GM23338 (cell line): Measurements from ENCODE around the gene BCAS1. TPM values are rescaled to one million over a fixed set of nuclear protein-coding genes. Genes with fewer than 3 reads are reported as not detected.

Experiments used
- ATAC-seq: fragments of 200-7000 bp; cut with Tn5 transposase; 3 replicates; pipeline ENCODE4 v1.9.1; 2020
- DNase-seq: peaks from one replicate; pipeline ENCODE4 v3.0.0-alpha.2; 2015; ENCODE audit warnings: low spot score
- H2AFZ ChIP-seq: fragments of 200-600 bp; sonication (generic); 2 replicates; pipeline ENCODE4 v1.8.0; 2016; ENCODE audit warnings: antibody characterized with exemption, mild to moderate bottlenecking, moderate library complexity
- H3F3A ChIP-seq: fragments of 200-600 bp; sonication (generic); replicated peaks from 2 replicates; pipeline ENCODE4 v1.8.0; 2017; ENCODE audit warnings: antibody characterized with exemption, mixed run types, low read depth
- H3K27ac ChIP-seq: fragments of 200-600 bp; sonication (generic); 2 replicates; pipeline ENCODE4 v1.6.1; 2016; ENCODE audit warnings: low read depth
- H3K27me3 ChIP-seq: fragments of 200-600 bp; sonication (generic); 2 replicates; pipeline ENCODE4 v1.8.0; 2016; ENCODE audit warnings: mild to moderate bottlenecking, mixed run types, moderate library complexity; ENCODE audit not compliant: insufficient read depth
- H3K36me3 ChIP-seq: fragments of 200-600 bp; sonication (generic); 2 replicates; pipeline ENCODE4 v1.8.0; 2016; ENCODE audit warnings: mild to moderate bottlenecking; ENCODE audit not compliant: insufficient read depth
- H3K4me1 ChIP-seq: fragments of 200-600 bp; sonication (generic); 2 replicates; pipeline ENCODE4 v1.8.0; 2016; ENCODE audit warnings: mild to moderate bottlenecking, moderate library complexity; ENCODE audit not compliant: insufficient read depth
- H3K4me2 ChIP-seq: fragments of 200-600 bp; sonication (generic); 2 replicates; pipeline ENCODE4 v1.7.1; 2017; ENCODE audit warnings: mixed run types
- H3K4me3 ChIP-seq: fragments of 200-600 bp; sonication (generic); 2 replicates; pipeline ENCODE4 v1.6.1; 2016; ENCODE audit warnings: mixed run types
- H3K79me2 ChIP-seq: fragments of 200-600 bp; sonication (generic); replicated peaks from 2 replicates; pipeline ENCODE4 v1.8.0; 2017; ENCODE audit warnings: mild to moderate bottlenecking; ENCODE audit not compliant: insufficient read depth
- H3K9me2 ChIP-seq: fragments of 200-600 bp; sonication (generic); 2 replicates; pipeline ENCODE4 v1.8.0; 2017; ENCODE audit not compliant: insufficient read depth
- H4K20me1 ChIP-seq: fragments of 200-600 bp; sonication (generic); replicated peaks from 2 replicates; pipeline ENCODE4 v1.8.0; 2017; ENCODE audit warnings: mild to moderate bottlenecking; ENCODE audit not compliant: insufficient read depth
- H3K27ac Mint-ChIP-seq: 2 replicates; pipeline ENCODE4 v1.8.0; 2020; ENCODE audit warnings: inconsistent platforms, mild to moderate bottlenecking, moderate library complexity, mixed read lengths
- H3K27me3 Mint-ChIP-seq: 3 replicates; pipeline ENCODE4 v1.8.0; 2022; ENCODE audit warnings: low read depth, mild to moderate bottlenecking, moderate library complexity, mixed read lengths, inconsistent platforms; ENCODE audit not compliant: insufficient read depth, poor library complexity
- H3K36me3 Mint-ChIP-seq: 3 replicates; pipeline ENCODE4 v1.8.0; 2021; ENCODE audit warnings: low read depth, mild to moderate bottlenecking, inconsistent platforms, moderate library complexity, mixed read lengths
- H3K4me1 Mint-ChIP-seq: 3 replicates; pipeline ENCODE4 v1.8.0; 2020; ENCODE audit warnings: mild to moderate bottlenecking, inconsistent platforms, mixed read lengths
- H3K4me3 Mint-ChIP-seq: 3 replicates; pipeline ENCODE4 v1.8.0; 2021; ENCODE audit warnings: moderate library complexity, mild to moderate bottlenecking, inconsistent platforms, mixed read lengths
- H3K9me3 Mint-ChIP-seq: 3 replicates; pipeline ENCODE4 v1.8.0; 2020; ENCODE audit warnings: moderate library complexity, mild to moderate bottlenecking, inconsistent platforms, mixed read lengths
- CREB1 ChIP-seq: fragments of 250-450 bp; sonication (Bioruptor Pico); IDR thresholded peaks from 2 replicates; pipeline ENCODE4 v1.5.0; 2020; ENCODE audit warnings: low read depth, mild to moderate bottlenecking, moderate library complexity
- ETS1 ChIP-seq: IDR thresholded peaks from 2 replicates; pipeline ENCODE4 v1.6.1; 2016; ENCODE audit warnings: antibody characterized with exemption
- EZH2 ChIP-seq: fragments of 200-600 bp; sonication (generic); IDR thresholded peaks from one replicate; pipeline ENCODE4 v1.8.0; 2017; ENCODE audit warnings: antibody characterized with exemption, mild to moderate bottlenecking, low read depth; ENCODE audit not compliant: unreplicated experiment
- EZH2phosphoT487 ChIP-seq: fragments of 200-600 bp; sonication (generic); IDR thresholded peaks from one replicate; pipeline ENCODE4 v1.8.1; 2018; ENCODE audit warnings: antibody characterized with exemption; ENCODE audit not compliant: unreplicated experiment
- JUNB ChIP-seq: IDR thresholded peaks from one replicate; pipeline ENCODE4 v1.6.1; 2016; ENCODE audit warnings: antibody characterized with exemption; ENCODE audit not compliant: unreplicated experiment
- NANOG ChIP-seq: IDR thresholded peaks from 2 replicates; pipeline ENCODE4 v1.6.1; 2016; ENCODE audit warnings: antibody characterized with exemption, borderline replicate concordance
- POLR2AphosphoS5 ChIP-seq: IDR thresholded peaks from 2 replicates; pipeline ENCODE4 v1.6.1; 2016; ENCODE audit warnings: antibody characterized with exemption, low read depth
- STAT1 ChIP-seq: IDR thresholded peaks from one replicate; pipeline ENCODE4 v1.6.1; 2016; ENCODE audit warnings: antibody characterized with exemption; ENCODE audit not compliant: unreplicated experiment
- ZNF114 ChIP-seq: fragments of 250-450 bp; sonication (Bioruptor Pico); IDR thresholded peaks from 2 replicates; pipeline ENCODE4 v1.5.0; 2020; ENCODE audit warnings: mild to moderate bottlenecking, moderate library complexity
- ZNF331 ChIP-seq: fragments of 250-450 bp; sonication (Bioruptor Pico); IDR thresholded peaks from 2 replicates; pipeline ENCODE4 v1.5.0; 2020; ENCODE audit warnings: low read depth, mild to moderate bottlenecking, moderate library complexity
- ZNF462 ChIP-seq: fragments of 250-450 bp; sonication (Bioruptor Pico); IDR thresholded peaks from 2 replicates; pipeline ENCODE4 v1.5.0; 2020; ENCODE audit warnings: mild to moderate bottlenecking, moderate library complexity
- polyA plus RNA-seq: library from polyadenylated mRNA; unstranded; fragments of >200 nt; fragmentation: Nextera tagmentation; extraction: Ambion mirVana; gene quantifications from 2 replicates; pipeline ENCODE4 v1.2.1, GENCODE V29; 2016
- total RNA-seq: library from RNA; depleted of rRNA; stranded (reverse); fragments of >200 nt; shearing (Covaris generic); gene quantifications from 2 replicates; pipeline ENCODE4 v1.2.3, GENCODE V29; 2014
- TF ChIP-seq, protein P1 (sequence below): IDR thresholded peaks from one replicate; pipeline ENCODE4 v1.6.1; 2018; ENCODE audit warnings: antibody characterized with exemption; ENCODE audit not compliant: unreplicated experiment
- TF ChIP-seq, protein P2 (sequence below), 2 experiments: fragments of 200-600 bp in 1 of 2; sonication (generic) in 1 of 2; conservative IDR thresholded peaks; 2 replicates each; pipeline versions ENCODE4 v1.5.1 to v1.6.1; 2016 to 2017; ENCODE audit warnings: antibody characterized with exemption in 2 of 2, low read depth in 2 of 2, mild to moderate bottlenecking in 2 of 2, moderate library complexity in 1 of 2

The BCAS1 gene
- total and polyA plus RNA-seq, 2 experiments from 2014 or later = 0.17 to 0.19 TPM

DNA sequence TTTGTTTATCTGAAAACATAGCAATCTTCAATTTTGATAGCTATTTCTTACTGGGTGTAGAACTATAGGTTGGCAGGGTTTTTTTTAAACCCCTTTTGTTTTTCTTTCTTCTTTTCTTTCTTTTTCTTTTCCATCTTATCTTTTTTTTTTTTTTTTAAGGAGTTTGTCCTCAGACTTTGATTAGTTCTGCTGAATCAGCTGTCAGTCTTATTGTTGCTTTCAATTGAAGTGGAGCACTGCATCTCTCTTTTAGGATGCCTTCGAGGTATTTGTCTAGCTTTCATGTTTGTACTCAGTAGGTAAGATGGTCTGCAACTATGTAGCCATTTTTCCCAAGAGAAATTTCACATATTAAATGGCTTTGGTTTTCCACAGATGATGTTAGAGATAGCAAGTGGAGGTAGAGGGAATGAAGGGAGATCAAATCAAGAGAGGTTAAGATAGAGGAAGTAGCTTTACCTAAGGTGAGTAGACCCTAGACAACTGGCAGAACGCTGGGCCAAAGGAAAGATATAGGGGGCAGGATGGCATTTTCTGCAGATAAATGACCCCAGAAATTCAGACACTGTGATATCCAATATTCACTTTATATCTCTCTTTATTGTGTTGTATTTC, 137.1 kb downstream of the BCAS1 start:
- Mint-ChIP-seq H3K27ac (no peak overlapping the region), H3K36me3 (no peaks in the 10 kb centered on the region), H3K4me3 (no peak overlapping the region), H3K27me3 (no peaks in the 10 kb centered on the region), H3K9me3 (no peaks in the 10 kb centered on the region), H3K4me1 (peaks cover 25% of the 10 kb centered on the region)
- ATAC-seq = no peak
- Histone ChIP-seq H3K27ac (no peak overlapping the region), H3K36me3 (no peaks in the 10 kb centered on the region), H3K27me3 (no peaks in the 10 kb centered on the region), H4K20me1 (no peaks in the 10 kb centered on the region), H3K4me1 (peaks cover 15% of the 10 kb centered on the region), H3F3A (no peaks in the 10 kb centered on the region), H3K4me3 (no peak overlapping the region), H3K79me2 (no peaks in the 10 kb centered on the region), H3K9me2 (no peaks in the 10 kb centered on the region), H2AFZ (no peak overlapping the region), H3K4me2 (no peak overlapping the region)
- TF ChIP-seq ZNF462 (CRISPR knock-in tag) (no peak), NANOG (no peak), EZH2phosphoT487 (no peak), ZNF114 (CRISPR knock-in tag) (no peak), POLR2AphosphoS5 (no peak), EZH2 (no peak), STAT1 (no peak), ZNF331 (CRISPR knock-in tag) (no peak), ETS1 (no peak), CREB1 (CRISPR knock-in tag) (no peak), JUNB (no peak)
- TF ChIP-seq, protein P1, sequence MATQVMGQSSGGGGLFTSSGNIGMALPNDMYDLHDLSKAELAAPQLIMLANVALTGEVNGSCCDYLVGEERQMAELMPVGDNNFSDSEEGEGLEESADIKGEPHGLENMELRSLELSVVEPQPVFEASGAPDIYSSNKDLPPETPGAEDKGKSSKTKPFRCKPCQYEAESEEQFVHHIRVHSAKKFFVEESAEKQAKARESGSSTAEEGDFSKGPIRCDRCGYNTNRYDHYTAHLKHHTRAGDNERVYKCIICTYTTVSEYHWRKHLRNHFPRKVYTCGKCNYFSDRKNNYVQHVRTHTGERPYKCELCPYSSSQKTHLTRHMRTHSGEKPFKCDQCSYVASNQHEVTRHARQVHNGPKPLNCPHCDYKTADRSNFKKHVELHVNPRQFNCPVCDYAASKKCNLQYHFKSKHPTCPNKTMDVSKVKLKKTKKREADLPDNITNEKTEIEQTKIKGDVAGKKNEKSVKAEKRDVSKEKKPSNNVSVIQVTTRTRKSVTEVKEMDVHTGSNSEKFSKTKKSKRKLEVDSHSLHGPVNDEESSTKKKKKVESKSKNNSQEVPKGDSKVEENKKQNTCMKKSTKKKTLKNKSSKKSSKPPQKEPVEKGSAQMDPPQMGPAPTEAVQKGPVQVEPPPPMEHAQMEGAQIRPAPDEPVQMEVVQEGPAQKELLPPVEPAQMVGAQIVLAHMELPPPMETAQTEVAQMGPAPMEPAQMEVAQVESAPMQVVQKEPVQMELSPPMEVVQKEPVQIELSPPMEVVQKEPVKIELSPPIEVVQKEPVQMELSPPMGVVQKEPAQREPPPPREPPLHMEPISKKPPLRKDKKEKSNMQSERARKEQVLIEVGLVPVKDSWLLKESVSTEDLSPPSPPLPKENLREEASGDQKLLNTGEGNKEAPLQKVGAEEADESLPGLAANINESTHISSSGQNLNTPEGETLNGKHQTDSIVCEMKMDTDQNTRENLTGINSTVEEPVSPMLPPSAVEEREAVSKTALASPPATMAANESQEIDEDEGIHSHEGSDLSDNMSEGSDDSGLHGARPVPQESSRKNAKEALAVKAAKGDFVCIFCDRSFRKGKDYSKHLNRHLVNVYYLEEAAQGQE = no peak
- TF ChIP-seq, protein P2, sequence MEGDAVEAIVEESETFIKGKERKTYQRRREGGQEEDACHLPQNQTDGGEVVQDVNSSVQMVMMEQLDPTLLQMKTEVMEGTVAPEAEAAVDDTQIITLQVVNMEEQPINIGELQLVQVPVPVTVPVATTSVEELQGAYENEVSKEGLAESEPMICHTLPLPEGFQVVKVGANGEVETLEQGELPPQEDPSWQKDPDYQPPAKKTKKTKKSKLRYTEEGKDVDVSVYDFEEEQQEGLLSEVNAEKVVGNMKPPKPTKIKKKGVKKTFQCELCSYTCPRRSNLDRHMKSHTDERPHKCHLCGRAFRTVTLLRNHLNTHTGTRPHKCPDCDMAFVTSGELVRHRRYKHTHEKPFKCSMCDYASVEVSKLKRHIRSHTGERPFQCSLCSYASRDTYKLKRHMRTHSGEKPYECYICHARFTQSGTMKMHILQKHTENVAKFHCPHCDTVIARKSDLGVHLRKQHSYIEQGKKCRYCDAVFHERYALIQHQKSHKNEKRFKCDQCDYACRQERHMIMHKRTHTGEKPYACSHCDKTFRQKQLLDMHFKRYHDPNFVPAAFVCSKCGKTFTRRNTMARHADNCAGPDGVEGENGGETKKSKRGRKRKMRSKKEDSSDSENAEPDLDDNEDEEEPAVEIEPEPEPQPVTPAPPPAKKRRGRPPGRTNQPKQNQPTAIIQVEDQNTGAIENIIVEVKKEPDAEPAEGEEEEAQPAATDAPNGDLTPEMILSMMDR (conservative IDR thresholded peaks at IDR 0.05; ENCODE audit: low read depth in 2 of 2) = no peak
- no peak for DNase-seq
